ENCODE data around the gene SV2B. TPM values are rescaled to one million over a fixed set of nuclear protein-coding genes. Genes with fewer than 3 reads are reported as not detected.

Gene SV2B
- polyA plus RNA-seq, 2 of the 4 experiments (the other 2 are of a cell fraction): 0.05 TPM; not detected in 1

GRCh38 chr15:91252322-91252721 is 152.3 kb downstream of the SV2B start:
- H3K4me1 ChIP-seq: no peaks in the 10 kb centered on the region
- TF ChIP-seq EHF (CRISPR knock-in tag; IDR thresholded peaks at IDR 0.05) (no peak), GATA3 (IDR thresholded peaks at IDR 0.05; ENCODE audit: borderline replicate concordance) (no peak), MAZ (IDR thresholded peaks at IDR 0.05; ENCODE audit: borderline replicate concordance, low read depth, low read length) (no peak), RFX5 (IDR thresholded peaks at IDR 0.05) (no peak), HOXB5 (CRISPR knock-in tag; IDR thresholded peaks at IDR 0.05) (no peak), EHMT2 (IDR thresholded peaks at IDR 0.05; ENCODE audit: low read depth) (no peak)
- TF ChIP-seq, protein P1, sequence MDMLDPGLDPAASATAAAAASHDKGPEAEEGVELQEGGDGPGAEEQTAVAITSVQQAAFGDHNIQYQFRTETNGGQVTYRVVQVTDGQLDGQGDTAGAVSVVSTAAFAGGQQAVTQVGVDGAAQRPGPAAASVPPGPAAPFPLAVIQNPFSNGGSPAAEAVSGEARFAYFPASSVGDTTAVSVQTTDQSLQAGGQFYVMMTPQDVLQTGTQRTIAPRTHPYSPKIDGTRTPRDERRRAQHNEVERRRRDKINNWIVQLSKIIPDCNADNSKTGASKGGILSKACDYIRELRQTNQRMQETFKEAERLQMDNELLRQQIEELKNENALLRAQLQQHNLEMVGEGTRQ (IDR thresholded peaks at IDR 0.05): no peak
- FAIRE-seq (no peak), ATAC-seq (no peak), DNase-seq (ENCODE audit: low read depth in 1 of 2, low spot score in 1 of 2) (no peak)
- CTCF ChIA-PET: no interaction called here
- POLR2A ChIA-PET: no interaction called here
- WGBS (ENCODE audit: missing lambda C conversion rate): 56% methylated on average over 7 of the region's 7 CpGs
- H3K4me3 ChIP-seq: no peak overlapping the region
- H3K27ac ChIP-seq: no peak overlapping the region
- H3K9me3 ChIP-seq: no peaks in the 10 kb centered on the region
- H3K4me2 ChIP-seq: no peak overlapping the region

GRCh38 chr15:91252756-91253155 is 152.7 kb downstream of the SV2B start:
- POLR2A ChIA-PET: no interaction called here
- H3K4me3 ChIP-seq: no peak overlapping the region
- ATAC-seq (no peak), DNase-seq (ENCODE audit: low read depth in 1 of 2, low spot score in 1 of 2) (no peak), FAIRE-seq (no peak)
- TF ChIP-seq KDM1A (IDR thresholded peaks at IDR 0.05; ENCODE audit: low read depth): no peak
- TF ChIP-seq TFCP2L1 (CRISPR knock-in tag; IDR thresholded peaks at IDR 0.05): no peak
- TF ChIP-seq GATA3 (IDR thresholded peaks at IDR 0.05; ENCODE audit: borderline replicate concordance): no peak
- TF ChIP-seq HES2 (IDR thresholded peaks at IDR 0.05): no peak
- no peak for TF ChIP-seq POLR2A (IDR thresholded peaks at IDR 0.05; ENCODE audit: low read length)
- no peaks in the 10 kb centered on the region for H3K4me1 ChIP-seq
- CTCF ChIA-PET: no interaction called here
- H3K9me3 ChIP-seq: no peaks in the 10 kb centered on the region
- H3K27ac ChIP-seq: no peak overlapping the region
- H3K4me2 ChIP-seq: no peak overlapping the region
- WGBS (ENCODE audit: missing lambda C conversion rate): 3% methylated on average over 2 of the region's 2 CpGs

- DNase-seq (ENCODE audit: low read depth in 1 of 2, low spot score in 1 of 2) (no peak), ATAC-seq (no peak), FAIRE-seq (no peak)
- H3K9me3 ChIP-seq: no peaks in the 10 kb centered on the region
- H3K4me2 ChIP-seq: no peak overlapping the region
- no peak for TF ChIP-seq NR3C1 (IDR thresholded peaks at IDR 0.05)
- CTCF ChIA-PET: interaction anchor here (3.1 kb wide), 1 partner anchor 18 kb away, joined by 12 read pairs; no protein-coding TSS in a partner anchor
- no peaks in the 10 kb centered on the region for H3K4me1 ChIP-seq
- POLR2A ChIA-PET: no interaction called here
- 26% methylated on average over 3 of the region's 3 CpGs for WGBS (ENCODE audit: missing lambda C conversion rate)
- H3K4me3 ChIP-seq: no peak overlapping the region
- H3K27ac ChIP-seq: no peak overlapping the region
These were observed 153.5 kb downstream of the SV2B start for GRCh38 chr15:91253605-91254004.

DNA sequence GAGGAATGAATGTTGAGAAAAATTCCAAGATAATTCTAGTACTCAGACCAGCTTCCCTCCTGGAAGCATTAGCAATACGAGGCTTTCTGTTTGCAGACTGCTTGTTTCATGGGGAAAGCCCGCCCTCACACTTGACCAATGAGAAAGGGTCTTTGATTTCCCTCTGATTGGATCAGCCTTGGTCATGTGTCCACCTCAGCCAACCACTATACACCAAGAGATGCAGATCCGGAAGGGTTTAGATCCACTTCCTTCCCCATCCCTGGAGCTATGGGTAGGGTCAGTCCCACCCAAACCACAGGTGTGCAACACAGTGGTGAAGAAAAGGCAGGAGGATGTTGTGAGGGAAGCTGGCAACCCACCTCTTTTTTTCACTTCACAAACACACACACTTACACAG is 154.7 kb downstream of the SV2B start:
- Histone ChIP-seq H3K4me2 (no peak overlapping the region), H3K4me1 (no peaks in the 10 kb centered on the region), H3K9me3 (no peaks in the 10 kb centered on the region), H3K27ac (no peak overlapping the region), H3K4me3 (no peak overlapping the region)
- peak in 1 of 2 experiments; percentile 66; a peak in 3 of 6 replicates for ATAC-seq
- ChIA-PET CTCF (interaction anchor here (0.5 to 3.1 kb wide), 5 partner anchors 8 to 436 kb away, joined by 3 to 12 read pairs (median 3); no protein-coding TSS in a partner anchor), POLR2A (no interaction called here)
- WGBS (ENCODE audit: missing lambda C conversion rate): 2% methylated on average over 3 of the region's 3 CpGs
- no peak for FAIRE-seq
- TF ChIP-seq, protein P1 (IDR thresholded peaks at IDR 0.05): 0 out of 2 replicates have a peak, but pooled peaks have one; percentile 20
- TF ChIP-seq, protein P2, sequence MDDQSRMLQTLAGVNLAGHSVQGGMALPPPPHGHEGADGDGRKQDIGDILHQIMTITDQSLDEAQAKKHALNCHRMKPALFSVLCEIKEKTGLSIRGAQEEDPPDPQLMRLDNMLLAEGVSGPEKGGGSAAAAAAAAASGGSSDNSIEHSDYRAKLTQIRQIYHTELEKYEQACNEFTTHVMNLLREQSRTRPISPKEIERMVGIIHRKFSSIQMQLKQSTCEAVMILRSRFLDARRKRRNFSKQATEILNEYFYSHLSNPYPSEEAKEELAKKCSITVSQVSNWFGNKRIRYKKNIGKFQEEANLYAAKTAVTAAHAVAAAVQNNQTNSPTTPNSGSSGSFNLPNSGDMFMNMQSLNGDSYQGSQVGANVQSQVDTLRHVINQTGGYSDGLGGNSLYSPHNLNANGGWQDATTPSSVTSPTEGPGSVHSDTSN (IDR thresholded peaks at IDR 0.05): no peak
- DNase-seq (ENCODE audit: low read depth in 1 of 2, low spot score in 1 of 2): peak in 1 of 2 experiments; percentile 13

- H3K4me1 ChIP-seq: no peaks in the 10 kb centered on the region
- ChIA-PET POLR2A (no interaction called here), CTCF (interaction anchor here (1.0 to 4.2 kb wide), 4 partner anchors 8 to 16 kb away, joined by 3 to 29 read pairs (median 8); no protein-coding TSS in a partner anchor)
- no peak for ATAC-seq
- no peaks in the 10 kb centered on the region for H3K9me3 ChIP-seq
- no peak overlapping the region for H3K27ac ChIP-seq
- no peak for FAIRE-seq
- no peak for DNase-seq (ENCODE audit: low read depth in 1 of 2, low spot score in 1 of 2)
- no peak overlapping the region for H3K4me3 ChIP-seq
- H3K4me2 ChIP-seq: no peak overlapping the region
- 17% methylated on average over 3 of the region's 3 CpGs for WGBS (ENCODE audit: missing lambda C conversion rate)
- TF ChIP-seq HMGXB4 (CRISPR knock-in tag; IDR thresholded peaks at IDR 0.05; ENCODE audit: borderline replicate concordance) (no peak), NFE2L2 (conservative IDR thresholded peaks at IDR 0.05; ENCODE audit: low read length) (no peak), HOXB13 (CRISPR knock-in tag; IDR thresholded peaks at IDR 0.05; ENCODE audit: low read depth) (no peak), KDM5A (IDR thresholded peaks at IDR 0.05) (no peak), TP53 (CRISPR knock-in tag; IDR thresholded peaks at IDR 0.05) (no peak), EHMT2 (IDR thresholded peaks at IDR 0.05; ENCODE audit: low read depth) (no peak), MAZ (IDR thresholded peaks at IDR 0.05; ENCODE audit: borderline replicate concordance, low read depth, low read length) (no peak)
- TF ChIP-seq, protein P2 (IDR thresholded peaks at IDR 0.05): no peak
These were observed 155.7 kb downstream of the SV2B start for GRCh38 chr15:91255670-91256192.
